Iris pigment epithelial cell (primary cell): ENCODE data around the gene PLXNA2.

Experiments used
- DNase-seq: peaks from one replicate; pipeline ENCODE4 v3.0.0-alpha.2; 2011; ENCODE audit warnings: low read depth

The PLXNA2 gene

GRCh38 chr1:208019257-208019656 is 224.9 kb downstream of the PLXNA2 start:
- DNase-seq = no peak

- DNase-seq = no peak
These were observed 228.9 kb downstream of the PLXNA2 start for GRCh38 chr1:208015255-208015654.

- DNase-seq = no peak
These were observed 231.0 kb downstream of the PLXNA2 start for GRCh38 chr1:208013210-208013609.

- no peak for DNase-seq
These were observed 231.5 kb downstream of the PLXNA2 start for GRCh38 chr1:208012721-208013120.

- no peak for DNase-seq
These were observed 233.6 kb downstream of the PLXNA2 start for GRCh38 chr1:208010487-208011071.

- DNase-seq = no peak
These were observed 234.3 kb downstream of the PLXNA2 start for GRCh38 chr1:208009706-208010444.

- DNase-seq = no peak
These were observed 234.9 kb downstream of the PLXNA2 start for GRCh38 chr1:208009303-208009702.

GRCh38 chr1:208008534-208008933 is 235.7 kb downstream of the PLXNA2 start:
- no peak for DNase-seq

- peak; percentile 84 for DNase-seq
These were observed 236.2 kb downstream of the PLXNA2 start for GRCh38 chr1:208007938-208008342.

GRCh38 chr1:208007319-208007937 is 236.8 kb downstream of the PLXNA2 start:
- DNase-seq = no peak

- no peak for DNase-seq
These were observed 237.8 kb downstream of the PLXNA2 start for GRCh38 chr1:208006258-208006920.

GRCh38 chr1:208004851-208005250 is 239.3 kb downstream of the PLXNA2 start:
- peak; percentile 66 for DNase-seq

GRCh38 chr1:208003241-208003640 is 240.9 kb downstream of the PLXNA2 start:
- DNase-seq = no peak

GRCh38 chr1:208002672-208003071 is 241.5 kb downstream of the PLXNA2 start:
- DNase-seq = no peak

- no peak for DNase-seq
These were observed 242.1 kb downstream of the PLXNA2 start for GRCh38 chr1:208002078-208002477.

- no peak for DNase-seq
These were observed 243.7 kb downstream of the PLXNA2 start for GRCh38 chr1:208000504-208000903.

- no peak for DNase-seq
These were observed 244.2 kb downstream of the PLXNA2 start for GRCh38 chr1:207999972-208000371.

GRCh38 chr1:207999274-207999915 is 244.8 kb downstream of the PLXNA2 start:
- no peak for DNase-seq

GRCh38 chr1:207998691-207999090 is 245.5 kb downstream of the PLXNA2 start:
- no peak for DNase-seq

- peak; percentile 71 for DNase-seq
These were observed 246.5 kb downstream of the PLXNA2 start for GRCh38 chr1:207997486-207998268.

- DNase-seq = no peak
These were observed 247.5 kb downstream of the PLXNA2 start for GRCh38 chr1:207996636-207997035.

GRCh38 chr1:207995576-207995975 is 248.6 kb downstream of the PLXNA2 start:
- no peak for DNase-seq
